MM.1S (cell line): ENCODE measurements around the gene PRR15L.

Experiments used
- DNase-seq: peaks from one replicate; pipeline ENCODE4 v3.0.0-alpha.2; 2015
- H2AFZ ChIP-seq: fragments of 300-600 bp; sonication (generic); 2 replicates; pipeline ENCODE4 v1.6.0; 2016; ENCODE audit warnings: antibody characterized with exemption, low read length
- H3F3A ChIP-seq: fragments of 300-600 bp; sonication (generic); 2 replicates; pipeline ENCODE4 v1.6.1; 2016; ENCODE audit warnings: mild to moderate bottlenecking, antibody characterized with exemption, low read length, moderate library complexity, mixed read lengths; ENCODE audit not compliant: insufficient read depth
- H3K27ac ChIP-seq: fragments of 300-600 bp; sonication (generic); 2 replicates; pipeline ENCODE4 v1.5.1; 2016; ENCODE audit warnings: mild to moderate bottlenecking, low read length
- H3K27me3 ChIP-seq: fragments of 300-600 bp; sonication (generic); replicated peaks from 2 replicates; pipeline ENCODE4 v1.6.0; 2016; ENCODE audit warnings: low read length; ENCODE audit not compliant: insufficient read depth
- H3K36me3 ChIP-seq: fragments of 300-600 bp; sonication (generic); replicated peaks from 2 replicates; pipeline ENCODE4 v1.6.1; 2016; ENCODE audit warnings: mild to moderate bottlenecking, low read length, mixed read lengths; ENCODE audit not compliant: insufficient read depth
- H3K4me1 ChIP-seq: fragments of 300-600 bp; sonication (generic); 2 replicates; pipeline ENCODE4 v1.6.1; 2016; ENCODE audit warnings: low read length, mixed read lengths
- H3K4me2 ChIP-seq: fragments of 300-600 bp; sonication (generic); 2 replicates; pipeline ENCODE4 v1.6.0; 2016; ENCODE audit warnings: low read depth, low read length
- H3K4me3 ChIP-seq: fragments of 300-600 bp; sonication (generic); 2 replicates; pipeline ENCODE4 v1.5.1; 2016; ENCODE audit warnings: low read length, mixed read lengths
- H3K79me2 ChIP-seq: fragments of 300-600 bp; sonication (generic); 2 replicates; pipeline ENCODE4 v1.6.1; 2016; ENCODE audit warnings: mixed run types, low read length, mixed read lengths
- H3K9ac ChIP-seq: fragments of 300-600 bp; sonication (generic); 2 replicates; pipeline ENCODE4 v1.6.1; 2016; ENCODE audit warnings: low read length, mixed read lengths
- H3K9me2 ChIP-seq: fragments of 300-600 bp; sonication (generic); replicated peaks from 2 replicates; pipeline ENCODE4 v1.6.1; 2016; ENCODE audit warnings: mild to moderate bottlenecking, low read length, mixed read lengths; ENCODE audit not compliant: insufficient read depth
- H3K9me3 ChIP-seq: fragments of 300-600 bp; sonication (generic); replicated peaks from 2 replicates; pipeline ENCODE4 v1.6.1; 2016; ENCODE audit warnings: mild to moderate bottlenecking, low read length, mixed read lengths; ENCODE audit not compliant: insufficient read depth
- H4K20me1 ChIP-seq: fragments of 300-600 bp; sonication (generic); 2 replicates; pipeline ENCODE4 v1.6.1; 2016; ENCODE audit warnings: mild to moderate bottlenecking, low read length, moderate library complexity, mixed read lengths; ENCODE audit not compliant: insufficient read depth
- CTCF ChIP-seq: fragments of 300-600 bp; sonication (generic); IDR thresholded peaks from 2 replicates; pipeline ENCODE4 v1.5.1; 2016; ENCODE audit warnings: antibody characterized with exemption, low read length, mixed read lengths
- EZH2 ChIP-seq: fragments of 300-600 bp; sonication (generic); optimal IDR thresholded peaks from 2 replicates; pipeline ENCODE3; 2017; ENCODE audit warnings: low read depth, mild to moderate bottlenecking, antibody characterized with exemption, low read length, mixed read lengths
- EZH2phosphoT487 ChIP-seq: fragments of 300-600 bp; sonication (generic); IDR thresholded peaks from 2 replicates; pipeline ENCODE4 v1.6.1; 2018; ENCODE audit warnings: antibody characterized with exemption, low read length

The PRR15L gene

DNA sequence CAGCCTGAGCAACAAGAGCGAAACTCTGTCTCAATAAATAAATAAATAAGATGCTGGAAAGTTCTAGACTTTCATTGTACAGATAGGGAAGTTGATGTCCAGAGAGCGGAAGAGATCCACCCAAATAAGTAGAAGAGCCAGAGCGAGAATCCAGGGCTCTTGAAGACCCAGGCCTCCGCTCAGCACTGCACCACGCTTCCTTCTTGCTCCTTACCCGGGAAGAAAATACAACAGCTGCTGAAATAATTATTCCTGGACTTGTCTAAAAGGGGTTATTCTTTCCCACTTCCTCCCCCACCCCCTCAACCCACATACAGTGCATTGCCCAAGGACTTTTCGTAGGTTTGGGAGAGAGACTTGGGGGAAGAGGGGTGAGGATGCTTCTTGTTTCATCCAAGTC lies 39.9 kb upstream of the PRR15L start:
- H3K36me3 ChIP-seq: no peaks in the 10 kb centered on the region

GRCh38 chr17:47996201-47996600 lies 38.5 kb upstream of the PRR15L start:
- no peaks in the 10 kb centered on the region for H3K36me3 ChIP-seq
- H3K9ac ChIP-seq: no peak overlapping the region
- H4K20me1 ChIP-seq: no peaks in the 10 kb centered on the region
- no peak for DNase-seq
- H3K4me3 ChIP-seq: no peak overlapping the region
- no peaks in the 10 kb centered on the region for H3K27me3 ChIP-seq
- no peaks in the 10 kb centered on the region for H3K4me1 ChIP-seq
- no peaks in the 10 kb centered on the region for H3K9me3 ChIP-seq
- H3K79me2 ChIP-seq: no peaks in the 10 kb centered on the region
- no peak overlapping the region for H3K4me2 ChIP-seq
- H3K9me2 ChIP-seq: no peaks in the 10 kb centered on the region
- H3F3A ChIP-seq: no peaks in the 10 kb centered on the region
- TF ChIP-seq EZH2phosphoT487: no peak
- TF ChIP-seq EZH2: no peak
- no peak for TF ChIP-seq CTCF
- no peak overlapping the region for H3K27ac ChIP-seq
- no peak overlapping the region for H2AFZ ChIP-seq

More for the DNA sequence above, 39.9 kb upstream of the PRR15L start:
- no peak overlapping the region for H3K27ac ChIP-seq
- no peaks in the 10 kb centered on the region for H3F3A ChIP-seq
- H3K9ac ChIP-seq: no peak overlapping the region
- H3K4me2 ChIP-seq: no peak overlapping the region
- TF ChIP-seq CTCF (no peak), EZH2 (no peak), EZH2phosphoT487 (no peak)
- no peaks in the 10 kb centered on the region for H4K20me1 ChIP-seq
- 0 out of 2 replicates have a peak, but pooled peaks cover 4% of the 10 kb centered on the region for H3K4me1 ChIP-seq
- no peak for DNase-seq
- no peaks in the 10 kb centered on the region for H3K9me2 ChIP-seq
- no peaks in the 10 kb centered on the region for H3K9me3 ChIP-seq
- no peaks in the 10 kb centered on the region for H3K27me3 ChIP-seq
- no peak overlapping the region for H3K4me3 ChIP-seq
- H2AFZ ChIP-seq: no peak overlapping the region
- H3K79me2 ChIP-seq: no peaks in the 10 kb centered on the region

DNA sequence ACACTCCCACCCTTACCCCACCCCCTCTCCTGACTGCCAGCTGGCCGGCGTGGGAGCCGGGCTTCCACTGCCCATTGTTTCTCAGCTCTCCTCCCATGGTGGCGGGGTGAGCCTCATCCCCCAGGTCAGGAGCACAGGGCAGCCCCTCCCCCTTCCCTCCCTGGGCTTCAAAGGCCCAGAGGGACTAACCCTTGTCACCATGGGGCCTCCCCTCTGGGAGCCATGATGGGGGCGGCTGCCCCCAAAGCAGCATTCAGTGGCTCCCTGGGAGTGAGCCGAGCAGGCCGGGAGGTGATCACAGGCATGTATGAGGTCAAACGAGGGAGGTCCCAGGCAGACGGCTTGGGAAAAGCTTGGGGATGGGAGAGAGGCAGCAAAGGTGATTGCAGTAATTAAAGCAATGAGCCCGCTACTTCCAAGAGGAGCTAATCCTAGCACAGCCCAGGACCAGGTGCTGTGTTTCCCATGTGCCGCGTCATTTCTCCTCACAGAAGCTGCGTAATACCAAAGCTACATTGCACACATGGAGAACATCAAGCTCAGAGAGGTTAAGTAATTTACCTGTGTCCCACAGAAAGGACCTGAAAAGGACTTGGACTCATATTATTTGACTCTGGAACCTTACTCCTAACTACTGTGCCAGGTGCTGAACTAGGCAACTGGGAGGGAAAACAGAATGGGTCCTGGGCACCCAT lies 37.7 kb upstream of the PRR15L start:
- no peaks in the 10 kb centered on the region for H3K27me3 ChIP-seq
- H3K4me2 ChIP-seq: no peak overlapping the region
- H3K9me2 ChIP-seq: no peaks in the 10 kb centered on the region
- no peak overlapping the region for H2AFZ ChIP-seq
- TF ChIP-seq EZH2phosphoT487 (no peak), CTCF (no peak), EZH2 (no peak)
- no peak overlapping the region for H3K27ac ChIP-seq
- no peak overlapping the region for H3K9ac ChIP-seq
- H3F3A ChIP-seq: no peaks in the 10 kb centered on the region
- no peak for DNase-seq
- no peaks in the 10 kb centered on the region for H4K20me1 ChIP-seq
- no peaks in the 10 kb centered on the region for H3K9me3 ChIP-seq
- H3K79me2 ChIP-seq: no peaks in the 10 kb centered on the region
- no peaks in the 10 kb centered on the region for H3K36me3 ChIP-seq
- no peak overlapping the region for H3K4me3 ChIP-seq
- H3K4me1 ChIP-seq: peaks cover 6% of the 10 kb centered on the region; the same call in 1 of the 2 replicates
